GM21737 (cell line): Measurements from ENCODE around the gene POLR1D.
"Not testable (repeated sequence)": the region's sequence is repeated elsewhere in the genome, so short reads cannot be mapped to it uniquely, and the experiment has no call there.

Source experiments
- ATAC-seq: cut with Tn5 transposase; IDR thresholded peaks from one replicate; pipeline ENCODE4 v1.9.1; 2021; ENCODE audit warnings: mild to moderate bottlenecking, moderate library complexity; ENCODE audit not compliant: unreplicated experiment

POLR1D gene

GRCh38 chr13:27613628-27614027 lies 8.1 kb upstream of the POLR1D start:
- no peak for ATAC-seq

- no peak for ATAC-seq
Observed at GRCh38 chr13:27617881-27618321, 3.8 kb upstream of the POLR1D start.

- no peak for ATAC-seq
Observed at GRCh38 chr13:27619093-27619727, 2.5 kb upstream of the POLR1D start.

GRCh38 chr13:27619728-27620376 lies 1.8 kb upstream of the POLR1D start:
- peak; percentile 27 for ATAC-seq

GRCh38 chr13:27620377-27621115 lies 1.1 kb upstream of the POLR1D start, which contains the start of gene LNX2:
LNX2 (minus strand) TSS chr13:27620529; CDS start chr13:27581703, 38,826 bp downstream.
- peak; percentile 83 for ATAC-seq

GRCh38 chr13:27621116-27621365 lies 651 bp upstream of the POLR1D start:
- ATAC-seq: no peak

GRCh38 chr13:27622102-27622820 lies 569 bp downstream of the POLR1D start:
- no peak for ATAC-seq

- ATAC-seq: no peak
Observed at GRCh38 chr13:27622881-27623280, 1.2 kb downstream of the POLR1D start.

GRCh38 chr13:27624071-27624470 lies 2.4 kb downstream of the POLR1D start:
- no peak for ATAC-seq

GRCh38 chr13:27625839-27626238 lies 4.1 kb downstream of the POLR1D start:
- ATAC-seq: no peak

GRCh38 chr13:27627380-27627779 lies 5.7 kb downstream of the POLR1D start:
- ATAC-seq: no peak

- no peak for ATAC-seq
Observed at GRCh38 chr13:27628081-27628480, 6.4 kb downstream of the POLR1D start.

GRCh38 chr13:27628766-27629165 lies 7.1 kb downstream of the POLR1D start:
- ATAC-seq: not testable (repeated sequence)

GRCh38 chr13:27631156-27631555 lies 9.5 kb downstream of the POLR1D start:
- no peak for ATAC-seq

GRCh38 chr13:27631665-27632064 lies 10.0 kb downstream of the POLR1D start:
- ATAC-seq: no peak

GRCh38 chr13:27632214-27632613 lies 10.5 kb downstream of the POLR1D start:
- no peak for ATAC-seq

GRCh38 chr13:27632648-27633047 lies 11.0 kb downstream of the POLR1D start:
- ATAC-seq: no peak

GRCh38 chr13:27634231-27634630 lies 12.5 kb downstream of the POLR1D start:
- no peak for ATAC-seq

GRCh38 chr13:27634791-27635190 lies 13.1 kb downstream of the POLR1D start:
- ATAC-seq: no peak

GRCh38 chr13:27635266-27635665 lies 13.6 kb downstream of the POLR1D start:
- ATAC-seq: no peak

GRCh38 chr13:27636589-27637288 lies 15.0 kb downstream of the POLR1D start:
- no peak for ATAC-seq
